ENCODE results near the gene DHX57.
"Not testable (repeated sequence)": the region's sequence is repeated elsewhere in the genome, so short reads cannot be mapped to it uniquely, and the experiment has no call there.

DHX57 gene

GRCh38 chr2:38806015-38806732 is 69.6 kb downstream of the DHX57 start:
- H3K4me3 ChIP-seq (ENCODE audit: low read depth, low read length): no peak overlapping the region
- no peak for TF ChIP-seq CTCF (IDR thresholded peaks at IDR 0.05; ENCODE audit: borderline replicate concordance, insufficient read depth, low read depth, low read length)

GRCh38 chr2:38797953-38798352 is 77.8 kb downstream of the DHX57 start:
- TF ChIP-seq CTCF (IDR thresholded peaks at IDR 0.05; ENCODE audit: borderline replicate concordance, insufficient read depth, low read depth, low read length): no peak
- H3K4me3 ChIP-seq (ENCODE audit: low read depth, low read length): no peak overlapping the region

GRCh38 chr2:38797250-38797676 is 78.5 kb downstream of the DHX57 start:
- no peak for TF ChIP-seq CTCF (IDR thresholded peaks at IDR 0.05; ENCODE audit: borderline replicate concordance, insufficient read depth, low read depth, low read length)
- no peak overlapping the region for H3K4me3 ChIP-seq (ENCODE audit: low read depth, low read length)

GRCh38 chr2:38795016-38795415 is 80.7 kb downstream of the DHX57 start:
- not testable (repeated sequence) for H3K4me3 ChIP-seq (ENCODE audit: low read depth, low read length)

GRCh38 chr2:38794235-38794946 is 81.3 kb downstream of the DHX57 start:
- no peak for TF ChIP-seq CTCF (IDR thresholded peaks at IDR 0.05; ENCODE audit: borderline replicate concordance, insufficient read depth, low read depth, low read length)
- no peak overlapping the region for H3K4me3 ChIP-seq (ENCODE audit: low read depth, low read length)

GRCh38 chr2:38793511-38793910 is 82.2 kb downstream of the DHX57 start:
- no peak overlapping the region for H3K4me3 ChIP-seq (ENCODE audit: low read depth, low read length)
- no peak for TF ChIP-seq CTCF (IDR thresholded peaks at IDR 0.05; ENCODE audit: borderline replicate concordance, insufficient read depth, low read depth, low read length)

GRCh38 chr2:38792751-38793150 is 83.0 kb downstream of the DHX57 start:
- no peak for TF ChIP-seq CTCF (IDR thresholded peaks at IDR 0.05; ENCODE audit: borderline replicate concordance, insufficient read depth, low read depth, low read length)

GRCh38 chr2:38792321-38792720 is 83.4 kb downstream of the DHX57 start:
- H3K4me3 ChIP-seq (ENCODE audit: low read depth, low read length): not testable (repeated sequence)

More at GRCh38 chr2:38792751-38793150, 83.0 kb downstream of the DHX57 start:
- no peak overlapping the region for H3K4me3 ChIP-seq (ENCODE audit: low read depth, low read length)
